ENCODE measurements around the gene IGFLR1.
A peak's percentile ranks its signal among the peaks of the same experiment; 100 is the strongest.

IGFLR1 gene

DNA sequence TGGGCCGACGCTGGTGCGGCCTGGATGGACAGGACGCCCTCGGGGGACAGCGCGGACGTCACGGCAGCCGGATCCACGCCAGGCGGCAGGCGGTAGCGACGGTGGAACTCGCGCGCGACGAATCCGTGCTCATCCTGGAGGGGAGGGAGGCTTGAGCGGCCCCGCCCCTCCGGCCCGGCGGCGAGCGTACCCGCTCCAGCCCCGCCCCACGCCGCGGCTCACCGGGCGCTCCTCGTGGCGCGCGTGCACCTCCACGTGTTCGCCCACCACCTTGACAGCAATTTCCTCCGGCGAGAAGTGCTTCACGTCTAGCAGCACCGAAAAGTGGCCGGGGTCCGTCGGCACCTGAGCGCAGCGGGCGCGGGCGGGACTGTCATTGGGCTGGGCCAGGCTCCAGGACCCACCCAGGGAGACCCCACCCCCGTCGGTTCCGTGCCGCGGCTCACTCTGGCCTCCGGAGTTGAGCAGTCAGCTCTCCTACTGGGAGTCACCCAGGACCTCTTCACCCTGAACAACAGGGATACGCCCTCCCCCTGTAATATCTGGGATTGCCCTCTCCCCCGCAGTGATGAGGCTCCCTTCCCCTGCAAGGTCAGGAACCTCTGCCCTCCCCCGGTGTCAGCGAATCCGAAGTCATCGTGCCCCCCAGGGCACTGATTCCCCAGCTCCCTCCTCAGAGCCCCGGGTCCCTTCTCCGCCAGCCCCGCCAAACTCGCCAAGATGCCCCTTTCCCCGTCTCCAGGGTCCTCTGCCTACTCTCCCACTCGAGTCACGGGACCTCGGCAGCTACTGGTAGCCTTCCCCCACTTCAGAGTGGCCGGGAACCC lies 13.5 kb upstream of the IGFLR1 start:
- no peak for DNase-seq

DNA sequence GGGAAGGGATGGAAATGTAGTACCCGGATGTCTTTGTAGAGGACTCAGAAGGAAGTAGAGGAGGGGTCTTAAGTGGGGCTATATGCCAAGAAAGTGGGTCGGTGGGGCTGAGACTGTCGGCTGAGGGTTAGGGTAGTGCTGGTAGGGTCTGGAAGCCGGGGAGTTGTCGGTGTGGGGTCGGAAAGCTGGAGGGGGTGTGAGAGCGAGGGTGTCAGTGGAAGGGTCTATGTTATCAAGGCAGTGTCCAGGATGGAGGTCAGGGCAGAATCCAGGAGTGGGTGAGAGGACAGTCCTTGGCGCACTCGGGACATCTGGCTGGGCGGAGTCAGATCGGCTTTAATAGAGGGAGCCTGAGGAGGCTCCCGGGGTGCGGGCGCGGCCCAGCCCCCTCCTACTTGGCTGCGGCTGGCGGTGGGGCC lies 12.9 kb upstream of the IGFLR1 start:
- no peak for DNase-seq

DNA sequence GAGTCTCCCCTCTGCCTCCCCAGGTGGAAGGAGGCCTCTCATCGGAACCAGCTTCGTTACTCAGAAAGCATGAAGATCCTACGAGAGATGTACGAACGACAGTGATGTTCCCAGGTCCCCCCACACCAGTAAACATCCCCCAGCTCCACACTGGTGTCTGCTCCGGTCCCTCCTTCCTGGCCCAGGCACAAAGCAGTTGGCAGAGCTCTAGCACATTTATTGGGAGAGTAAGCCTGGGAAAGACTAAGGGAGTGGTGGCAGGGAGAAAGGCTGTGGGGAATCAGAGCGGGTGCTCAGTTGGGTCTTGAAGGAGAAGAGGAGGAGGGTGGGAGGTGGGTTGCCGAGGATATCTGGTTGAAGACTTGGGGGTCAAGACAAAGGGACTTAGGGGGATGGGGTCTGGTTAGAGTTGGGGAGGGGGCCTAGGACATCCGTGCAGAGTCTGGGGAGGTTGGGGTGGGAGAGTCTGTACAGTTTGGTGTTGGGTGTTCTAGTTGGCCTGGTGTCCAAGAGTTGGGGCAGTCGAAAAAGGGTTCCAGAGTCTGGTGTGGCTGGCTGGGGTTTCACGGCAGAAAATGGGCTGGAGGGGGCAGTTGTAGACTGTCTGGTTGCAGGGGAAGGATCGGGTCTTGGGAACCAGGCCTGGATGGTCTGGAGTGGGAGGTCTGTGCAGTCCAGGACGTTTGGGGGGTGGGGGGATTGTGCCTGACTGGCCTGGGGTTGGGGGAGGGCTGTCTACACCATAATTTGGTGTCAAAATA lies 12.3 kb upstream of the IGFLR1 start:
- no peak for DNase-seq

DNA sequence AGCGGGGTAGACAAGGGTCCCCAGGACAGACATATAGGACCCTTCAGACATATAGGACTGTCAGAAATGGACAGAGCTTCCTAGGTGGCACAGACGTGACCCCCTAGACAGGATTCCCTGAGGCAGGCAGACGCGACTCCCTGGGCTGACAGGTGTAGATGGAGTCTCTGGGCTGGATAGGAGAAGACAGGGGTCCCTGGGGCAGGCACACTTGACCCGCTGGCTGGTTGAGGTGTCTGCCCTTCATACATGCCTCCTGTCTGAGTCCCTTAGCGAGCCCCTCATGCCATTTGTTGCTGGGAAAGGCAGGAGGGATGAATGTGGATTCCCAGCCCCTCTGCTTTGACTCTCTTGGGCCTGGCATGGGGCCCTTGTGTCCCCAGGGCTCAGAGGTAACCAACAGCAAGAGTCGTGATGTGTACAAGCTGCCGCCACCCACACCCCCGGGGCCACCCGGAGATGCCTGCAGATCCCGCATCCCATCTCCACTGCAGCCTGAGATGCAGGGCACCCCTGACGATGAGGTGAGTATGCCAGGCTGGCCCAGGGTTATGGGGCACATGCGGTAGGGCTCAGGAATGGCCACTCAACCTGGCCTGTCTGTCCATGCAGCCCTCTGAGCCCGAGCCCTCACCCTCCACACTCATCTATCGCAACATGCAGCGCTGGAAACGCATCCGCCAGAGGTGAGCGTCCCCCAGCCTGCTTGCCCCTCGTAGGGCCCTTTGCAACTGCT lies 11.6 kb upstream of the IGFLR1 start:
- DNase-seq: no peak

DNA sequence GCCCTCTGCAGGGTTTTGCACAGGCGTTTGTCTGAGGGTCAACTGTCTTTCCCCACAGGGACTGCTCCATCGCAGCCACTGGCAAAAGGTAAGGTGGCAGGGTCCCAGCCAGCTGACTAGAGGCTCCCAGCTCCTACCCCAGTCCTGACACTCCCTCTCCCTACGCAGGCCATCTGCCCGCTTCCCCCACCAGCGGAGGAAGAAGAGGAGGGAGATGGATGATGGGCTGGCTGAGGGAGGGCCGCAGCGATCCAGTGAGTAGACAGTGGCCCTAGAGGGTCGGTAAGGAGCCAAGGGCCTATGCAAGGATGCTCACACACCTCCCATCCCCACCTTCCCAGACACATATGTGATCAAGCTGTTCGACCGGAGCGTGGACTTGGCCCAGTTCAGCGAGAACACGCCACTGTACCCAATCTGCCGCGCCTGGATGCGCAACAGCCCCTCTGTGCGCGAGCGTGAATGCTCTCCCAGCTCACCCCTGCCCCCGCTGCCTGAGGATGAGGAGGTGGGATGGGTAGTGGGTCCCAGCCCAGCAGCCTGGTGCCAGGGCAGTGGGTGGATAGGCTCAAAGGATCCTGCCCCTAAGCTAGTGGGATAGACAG lies 10.6 kb upstream of the IGFLR1 start:
- DNase-seq: no peak

DNA sequence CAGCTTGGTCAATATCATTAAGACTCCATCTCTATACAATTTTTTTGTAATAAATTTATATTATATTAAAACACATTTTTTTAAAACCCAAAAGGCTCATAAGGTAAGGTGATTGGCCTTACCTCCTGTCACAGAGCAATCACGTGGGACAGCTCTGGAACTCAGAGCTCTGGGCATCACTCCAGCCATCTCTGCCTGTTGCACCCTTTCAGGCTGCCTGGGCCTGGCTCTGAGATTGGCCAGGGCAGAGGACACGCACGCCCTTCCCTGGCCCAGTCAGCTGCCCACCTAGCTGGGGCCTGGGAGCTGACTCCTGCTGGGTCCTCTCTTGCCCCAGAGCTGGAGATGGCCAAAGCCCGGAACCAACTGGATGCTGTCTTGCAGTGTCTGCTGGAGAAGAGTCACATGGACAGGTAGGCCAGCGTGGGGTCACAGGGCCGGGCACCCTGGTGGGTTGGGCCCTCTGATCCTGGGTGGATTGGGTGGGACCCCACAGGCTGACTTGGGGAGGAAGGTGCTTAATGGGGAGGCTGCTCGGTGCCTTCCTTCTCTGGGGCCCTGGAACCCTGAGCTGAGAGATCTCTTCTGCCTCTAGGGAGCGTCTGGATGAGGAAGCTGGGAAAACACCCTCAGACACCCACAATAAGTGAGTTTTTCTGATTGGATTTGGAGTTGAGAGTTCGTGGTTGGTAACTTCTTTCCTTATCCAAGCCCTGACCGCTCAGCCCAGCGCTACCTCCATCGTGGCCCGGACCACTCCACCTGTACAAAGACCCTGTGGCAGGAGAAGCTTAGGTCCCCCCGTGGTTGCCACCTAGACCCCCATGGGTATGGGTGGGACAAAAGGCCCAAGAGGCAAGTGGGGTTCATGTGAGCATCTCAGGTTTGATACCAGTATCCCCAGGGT lies 9.8 kb upstream of the IGFLR1 start:
- DNase-seq: no peak

DNA sequence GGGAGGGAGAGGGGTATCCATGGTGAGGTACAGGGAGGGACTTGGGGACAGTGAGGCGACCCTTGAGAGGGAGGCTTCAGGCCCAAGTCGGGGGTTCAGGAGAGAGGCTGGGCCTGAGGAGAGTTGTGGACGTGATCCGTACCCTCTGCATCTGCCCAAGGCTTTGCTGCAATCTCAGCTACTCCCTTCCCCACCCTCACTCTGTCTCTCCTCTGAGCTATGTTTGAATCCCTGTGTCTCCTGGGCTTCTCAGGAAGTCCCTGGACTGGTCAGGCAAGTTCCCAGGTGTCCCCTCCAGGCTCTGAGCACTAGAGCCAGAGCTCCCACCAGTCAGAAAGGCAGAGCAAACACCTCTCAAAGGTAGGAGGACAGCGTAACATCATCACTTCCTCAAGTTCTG lies 7.9 kb upstream of the IGFLR1 start:
- DNase-seq: no peak

DNA sequence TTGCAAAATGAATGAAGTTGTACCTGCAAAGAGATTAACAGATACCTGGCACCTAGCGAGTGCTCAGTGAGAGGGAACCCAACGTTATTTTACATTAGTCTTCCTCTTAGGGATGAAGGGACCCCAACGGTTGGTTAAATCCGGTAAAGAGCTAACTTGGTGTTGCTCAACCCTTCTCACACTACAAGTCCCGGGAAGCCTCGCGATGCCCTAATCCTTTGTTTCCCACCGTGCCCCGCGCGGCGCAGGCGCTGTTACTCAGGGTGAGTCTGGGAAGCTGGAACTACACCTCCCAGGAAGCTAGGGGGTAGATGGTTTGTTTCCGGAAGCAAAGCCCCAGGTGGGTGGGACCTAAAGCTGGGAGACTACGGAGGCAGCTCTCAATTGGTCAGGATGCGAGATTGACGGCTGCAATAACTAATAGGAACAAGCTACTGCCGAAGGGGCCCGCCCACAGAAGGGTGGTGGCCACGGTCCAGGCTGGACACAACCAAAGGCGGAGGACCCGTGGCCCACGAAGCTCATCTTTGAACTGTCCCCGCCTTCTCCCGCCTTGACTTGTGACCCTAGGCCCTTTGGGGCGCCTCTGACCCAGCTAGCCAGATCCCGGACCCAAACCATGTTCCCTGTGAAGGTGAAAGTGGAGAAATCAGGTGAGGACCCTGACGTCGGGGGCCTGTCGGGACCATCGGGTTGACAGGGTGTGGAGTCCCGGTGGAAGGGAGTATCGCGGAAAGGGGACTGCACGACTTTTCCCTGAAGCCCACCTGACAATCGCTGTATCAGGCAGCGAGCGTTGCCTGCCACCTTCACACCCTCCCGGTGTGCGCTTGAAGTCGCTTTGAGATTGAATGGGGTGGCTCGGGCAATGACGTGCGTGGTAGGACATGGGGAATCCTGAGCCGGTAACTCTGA lies 6.1 kb upstream of the IGFLR1 start, which contains the start of gene LIN37:
Gene LIN37, plus strand, starts transcription at position 471 of the 915 bp plus-strand sequence. Its CDS starts 149 bp downstream, at position 620.
- peak; percentile 99 for DNase-seq

DNA sequence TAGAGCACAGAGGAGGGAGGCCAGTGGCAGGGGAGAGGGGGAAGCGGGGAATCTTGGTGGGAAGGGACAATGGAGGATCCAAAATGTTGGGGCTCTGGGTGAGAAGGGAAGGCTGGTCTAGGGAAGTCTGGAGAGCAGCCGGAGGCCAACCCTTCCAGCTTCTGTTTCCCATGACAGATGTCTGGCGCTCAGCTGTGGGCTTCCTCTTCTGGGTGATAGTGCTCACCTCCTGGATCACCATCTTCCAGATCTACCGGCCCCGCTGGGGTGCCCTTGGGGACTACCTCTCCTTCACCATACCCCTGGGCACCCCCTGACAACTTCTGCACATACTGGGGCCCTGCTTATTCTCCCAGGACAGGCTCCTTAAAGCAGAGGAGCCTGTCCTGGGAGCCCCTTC lies 4.3 kb upstream of the IGFLR1 start:
- no peak for DNase-seq

DNA sequence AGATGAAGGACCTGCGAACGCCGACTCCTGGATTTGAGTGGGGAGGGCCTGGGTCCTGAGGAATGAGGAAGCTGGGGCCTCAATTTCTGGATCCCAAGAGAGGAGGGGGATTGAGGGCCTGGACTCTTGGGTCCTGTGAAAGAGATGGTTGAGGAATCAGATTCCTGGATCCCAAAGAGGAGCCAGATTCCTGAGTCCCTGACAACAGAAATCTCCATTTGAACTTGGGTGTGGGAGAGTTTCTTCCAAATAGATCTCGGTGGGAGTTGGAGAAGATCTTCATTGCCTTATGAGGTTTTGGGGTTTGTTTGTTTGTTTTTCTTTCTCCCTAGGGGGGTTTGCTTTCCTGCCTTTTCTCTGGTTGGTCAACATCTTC lies 3.8 kb upstream of the IGFLR1 start:
- DNase-seq: no peak

DNA sequence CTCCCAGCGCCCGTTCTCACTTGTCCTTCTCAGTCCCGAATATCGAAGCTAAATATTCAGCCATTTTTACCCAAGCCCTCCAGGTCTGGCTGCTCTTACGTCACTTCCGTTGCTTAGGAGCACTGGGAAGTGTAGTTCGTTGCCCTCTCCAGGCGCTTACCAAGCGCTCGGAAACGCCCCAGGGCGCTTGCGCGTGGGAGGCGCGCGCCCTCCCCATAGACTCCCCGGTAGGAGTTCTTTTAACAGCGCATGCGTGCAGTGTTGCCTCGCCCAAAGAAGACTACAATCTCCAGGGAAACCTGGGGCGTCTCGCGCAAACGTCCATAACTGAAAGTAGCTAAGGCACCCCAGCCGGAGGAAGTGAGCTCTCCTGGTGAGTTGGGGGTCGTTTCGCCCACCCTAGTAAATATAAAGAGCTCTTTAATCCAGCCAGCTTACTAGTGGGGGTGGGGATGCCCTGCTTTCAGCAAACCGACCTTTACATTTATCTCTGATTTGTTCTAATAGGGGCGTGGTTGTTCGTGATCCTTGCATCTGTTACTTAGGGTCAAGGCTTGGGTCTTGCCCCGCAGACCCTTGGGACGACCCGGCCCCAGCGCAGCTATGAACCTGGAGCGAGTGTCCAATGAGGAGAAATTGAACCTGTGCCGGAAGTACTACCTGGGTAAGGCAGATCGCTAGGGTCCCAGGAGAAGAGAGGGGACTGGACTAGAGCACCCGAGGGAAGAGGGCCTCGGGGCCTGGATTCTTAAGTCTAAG lies 3.3 kb upstream of the IGFLR1 start, which contains the start of the genes PSENEN and U2AF1L4:
Gene PSENEN, plus strand, starts transcription at position 324 of the 759 bp plus-strand sequence. Its CDS starts 280 bp downstream, at position 604.
Gene U2AF1L4, minus strand, starts transcription at position 91 of the 759 bp plus-strand sequence. Its CDS starts 27 bp downstream, at position 64.
- peak; percentile 93 for DNase-seq

DNA sequence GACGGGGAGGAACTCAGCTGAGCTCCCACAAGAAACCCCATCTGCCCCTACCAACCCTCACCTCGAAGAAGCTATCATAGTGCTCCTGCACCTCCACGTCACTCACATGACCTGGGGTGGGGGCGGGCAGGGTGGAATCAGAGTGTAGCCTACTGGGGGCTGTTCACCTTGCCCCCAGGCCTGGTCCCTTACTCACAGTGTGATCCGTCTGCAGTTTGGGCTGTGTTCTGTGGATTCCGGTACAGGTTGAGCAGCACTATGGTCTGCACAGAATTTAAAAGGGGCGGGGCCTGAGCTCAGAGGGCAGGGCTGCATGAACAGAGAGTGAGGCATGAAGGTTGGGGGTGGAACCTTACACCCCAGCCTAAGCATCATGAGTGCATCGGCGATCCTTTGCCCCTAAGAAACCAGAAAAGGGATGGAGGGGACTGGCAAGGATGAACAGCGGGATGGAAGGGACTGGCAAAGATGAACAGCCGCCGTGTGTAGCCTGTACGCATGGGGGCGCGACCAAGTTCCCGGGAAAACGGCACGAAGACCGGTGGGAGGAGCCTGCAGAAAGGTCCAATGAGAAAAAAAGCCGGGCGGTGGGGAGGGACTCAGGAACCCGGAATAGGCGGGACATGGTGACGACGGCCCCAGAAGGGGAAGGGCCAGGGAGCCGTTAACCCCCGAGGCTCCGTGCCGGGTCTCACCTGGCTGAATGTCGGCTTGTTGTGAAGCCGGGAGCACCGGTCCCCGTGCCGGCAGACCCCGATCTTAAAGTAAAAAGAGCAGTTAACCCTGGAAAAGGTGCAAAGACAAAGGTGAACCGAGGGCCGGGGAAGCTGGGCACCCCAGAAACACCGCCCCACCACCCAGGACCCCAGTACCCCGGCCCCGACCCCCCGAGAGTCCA lies 2.4 kb upstream of the IGFLR1 start:
- DNase-seq: peak; percentile 90

DNA sequence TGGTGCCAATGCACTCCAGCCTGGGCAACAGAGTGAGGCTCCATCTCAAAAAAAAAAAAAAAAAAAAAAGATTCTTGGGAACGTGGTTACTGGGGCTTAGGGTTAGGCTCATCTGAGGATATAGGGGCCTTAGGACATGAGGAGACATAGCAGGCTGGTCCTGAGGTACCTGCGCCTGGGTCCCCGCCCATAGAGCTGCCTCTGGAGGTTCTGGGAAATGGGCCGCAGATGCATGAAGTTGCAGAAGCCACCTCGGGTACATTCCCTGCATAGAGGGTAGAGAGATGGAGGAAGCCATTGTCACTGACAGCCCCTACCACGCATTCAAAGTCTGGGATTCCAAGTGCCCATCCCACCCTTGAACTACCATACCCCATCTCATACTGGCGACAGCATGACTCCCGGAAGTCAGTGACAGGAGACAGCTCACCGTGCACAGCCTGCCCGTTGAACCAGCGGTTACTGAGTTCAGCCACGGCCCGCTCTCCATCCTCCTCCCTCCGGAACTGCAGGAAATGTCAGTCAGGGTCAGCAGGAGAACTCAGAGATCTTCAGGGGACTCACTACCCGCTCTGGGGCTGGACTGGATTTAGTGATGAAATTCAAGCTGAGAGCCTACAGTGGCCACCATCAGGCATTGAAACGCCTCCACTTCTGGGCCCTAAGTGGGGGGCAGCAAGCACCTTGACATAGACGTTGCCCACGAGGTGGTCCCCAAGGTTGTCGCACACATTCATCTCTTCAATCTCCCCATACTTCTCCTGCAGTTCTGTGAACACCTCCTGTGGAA lies 1.6 kb upstream of the IGFLR1 start:
- no peak for DNase-seq

DNA sequence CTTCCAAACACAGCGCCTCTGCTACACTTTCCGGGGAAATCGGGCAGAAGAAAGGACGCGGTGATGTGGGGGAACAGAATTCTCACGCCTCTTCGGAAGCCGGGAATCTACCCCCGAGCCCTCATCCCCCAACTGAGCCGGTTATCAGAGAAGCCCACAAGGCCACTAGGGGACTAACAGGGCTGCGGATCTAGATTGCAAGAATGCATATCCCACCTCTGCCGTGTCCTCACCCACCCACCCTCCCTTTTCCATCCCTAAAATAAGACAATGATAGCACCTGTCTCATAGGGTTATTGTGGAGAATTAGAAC lies 1.1 kb downstream of the IGFLR1 start:
- DNase-seq: no peak

DNA sequence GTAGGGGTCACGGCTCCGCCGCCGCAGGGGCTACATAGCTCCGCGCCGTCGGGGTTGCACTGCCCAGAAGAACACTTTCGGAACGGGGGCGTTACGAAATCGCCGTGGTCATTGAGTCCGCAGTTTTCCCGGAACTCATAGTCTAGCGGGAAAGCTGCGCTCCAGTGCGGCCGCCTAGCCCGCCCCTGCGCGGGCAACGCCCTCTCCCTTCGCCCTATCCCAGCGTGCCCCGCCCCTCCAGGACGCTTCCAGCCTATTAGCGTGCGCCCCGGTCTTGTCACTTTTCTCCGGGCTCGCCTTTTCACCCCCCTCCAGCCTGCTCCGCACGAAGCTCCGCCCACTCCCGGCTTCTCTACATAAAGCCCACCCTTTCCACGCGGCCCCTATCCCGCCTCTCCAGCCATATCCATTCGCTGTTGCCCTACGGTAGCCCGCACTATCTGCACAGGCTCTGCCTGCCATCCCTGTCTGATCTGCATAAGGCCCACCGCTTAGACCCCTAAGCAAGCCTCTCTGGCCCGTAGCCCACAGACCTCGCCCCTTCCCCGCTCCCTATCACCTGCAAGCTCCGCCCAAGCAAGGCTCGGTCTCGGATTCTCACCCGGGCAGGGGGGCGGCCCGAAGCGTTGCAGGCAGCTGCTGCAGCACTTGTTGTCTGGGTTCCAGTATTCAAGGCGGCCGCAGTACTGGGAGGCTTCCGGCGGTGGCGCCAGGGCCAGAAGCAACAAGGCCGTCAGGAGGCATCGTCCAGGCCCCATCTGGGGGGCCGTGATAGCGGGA lies 1.6 kb downstream of the IGFLR1 start:
- DNase-seq: peak; percentile 94

DNA sequence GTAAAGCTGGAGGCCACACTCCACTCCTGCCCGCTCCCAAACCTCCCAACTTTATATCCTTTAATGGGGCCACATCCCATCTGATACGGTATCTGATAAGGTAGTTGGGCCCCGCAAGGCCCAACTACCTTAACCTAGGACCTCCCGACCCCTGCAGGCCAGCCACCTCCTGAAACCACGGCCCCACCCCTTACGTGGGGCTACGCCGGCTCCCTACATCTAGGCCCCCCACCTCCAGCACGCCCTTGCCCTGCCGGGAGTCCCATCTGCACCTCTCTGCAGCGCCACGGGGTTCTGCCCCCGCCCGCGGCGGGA lies 2.2 kb downstream of the IGFLR1 start:
- DNase-seq: no peak

Measured in effector CD4-positive, alpha-beta T cell (primary cell).